Globus pallidus (tissue), 1 donor: Measurements from ENCODE around the gene KIF4A.
A peak's percentile ranks its signal among the peaks of the same experiment; 100 is the strongest.

Experiments
- DNase-seq: peaks from one replicate; pipeline ENCODE4 v3.0.0-alpha.2; 2015; ENCODE audit warnings: low spot score

KIF4A gene

GRCh38 chrX:70402721-70403120 is 112.8 kb downstream of the KIF4A start:
- no peak for DNase-seq

DNA sequence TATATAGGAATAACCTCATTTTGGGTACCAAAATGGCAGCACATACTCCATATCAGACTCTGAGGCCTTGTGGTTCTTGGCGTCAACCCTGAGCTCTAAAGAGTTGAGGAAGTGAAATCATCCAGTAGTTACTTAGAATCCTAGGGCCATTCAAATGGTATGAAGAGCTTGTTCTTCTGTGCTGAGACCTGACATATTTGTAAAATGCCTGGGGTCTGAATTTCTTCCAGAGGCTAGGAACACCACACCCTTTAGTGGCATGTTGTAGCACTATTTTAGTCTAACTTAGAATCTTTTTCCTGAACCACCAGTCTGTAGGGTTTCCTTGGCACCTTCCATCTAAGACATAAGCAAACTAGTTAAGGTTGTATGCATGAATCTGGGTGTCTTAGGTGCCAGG is 115.1 kb downstream of the KIF4A start:
- DNase-seq: no peak

DNA sequence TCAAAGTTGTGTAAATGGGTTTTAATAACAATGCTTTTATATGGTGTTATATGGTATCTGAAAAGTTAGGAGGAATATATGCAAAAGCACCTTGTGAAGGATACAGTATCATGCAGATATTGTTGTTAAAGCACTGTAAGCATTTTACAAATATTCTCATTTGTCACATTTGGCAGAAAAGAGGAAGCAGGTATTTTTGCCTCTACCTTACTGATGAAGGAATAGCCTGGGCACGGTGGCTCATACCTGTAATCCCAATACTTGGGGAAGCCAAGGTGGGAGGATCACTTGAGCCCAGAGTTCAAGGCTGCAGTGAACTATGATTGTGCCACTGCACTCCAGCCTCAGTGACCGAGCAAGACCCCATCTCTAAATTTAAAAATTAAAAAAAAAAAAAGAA is 121.0 kb downstream of the KIF4A start:
- no peak for DNase-seq

GRCh38 chrX:70411475-70411874 is 121.6 kb downstream of the KIF4A start:
- no peak for DNase-seq

GRCh38 chrX:70421618-70422017 is 131.7 kb downstream of the KIF4A start:
- DNase-seq: peak; percentile 56

- peak; percentile 35 for DNase-seq
Observed at GRCh38 chrX:70422851-70423341, 133.0 kb downstream of the KIF4A start, which contains the start of gene GDPD2. Gene GDPD2, plus strand, starts transcription at chrX:70423314. Its CDS starts 1,671 bp downstream, at chrX:70424985.

- DNase-seq: no peak
Observed at GRCh38 chrX:70423936-70424675, 134.2 kb downstream of the KIF4A start.

DNA sequence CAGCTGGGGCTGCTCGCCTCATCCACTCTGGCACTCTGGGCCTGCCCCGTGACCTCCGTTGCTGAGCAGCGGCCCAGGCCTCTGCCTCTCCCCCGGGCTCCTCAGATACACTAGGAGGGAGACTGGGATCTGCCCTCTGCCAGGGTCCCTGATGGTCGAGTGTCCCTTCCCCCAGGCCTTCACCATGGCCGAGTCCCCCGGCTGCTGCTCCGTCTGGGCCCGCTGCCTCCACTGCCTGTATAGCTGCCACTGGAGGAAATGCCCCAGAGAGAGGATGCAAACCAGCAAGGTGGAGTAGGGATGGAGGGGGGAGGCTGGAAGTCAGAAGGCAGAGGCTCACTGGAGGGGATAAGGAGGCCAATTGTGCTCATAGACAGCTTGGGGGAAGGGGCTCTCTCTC is 134.9 kb downstream of the KIF4A start:
- no peak for DNase-seq

- DNase-seq: no peak
Observed at GRCh38 chrX:70426286-70427278, 136.7 kb downstream of the KIF4A start.

DNA sequence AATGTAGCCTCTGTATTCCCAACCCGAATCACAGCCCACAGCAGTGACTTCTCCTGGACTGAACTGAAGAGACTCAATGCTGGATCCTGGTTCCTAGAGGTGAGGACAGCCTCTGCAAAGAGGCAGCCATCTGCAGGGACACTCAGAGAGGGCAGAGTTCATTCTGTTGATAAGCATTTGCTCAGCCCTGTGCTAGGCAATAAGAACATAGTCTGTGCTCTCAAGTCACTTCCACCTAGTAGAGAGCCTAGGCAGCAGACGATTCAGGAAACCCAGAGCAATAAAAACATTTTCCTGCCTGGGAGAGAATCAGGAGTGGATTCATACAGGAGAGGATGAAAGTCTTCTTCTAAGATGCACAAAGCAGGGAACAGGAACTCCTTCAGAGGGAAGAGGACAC is 137.5 kb downstream of the KIF4A start:
- DNase-seq: no peak

DNA sequence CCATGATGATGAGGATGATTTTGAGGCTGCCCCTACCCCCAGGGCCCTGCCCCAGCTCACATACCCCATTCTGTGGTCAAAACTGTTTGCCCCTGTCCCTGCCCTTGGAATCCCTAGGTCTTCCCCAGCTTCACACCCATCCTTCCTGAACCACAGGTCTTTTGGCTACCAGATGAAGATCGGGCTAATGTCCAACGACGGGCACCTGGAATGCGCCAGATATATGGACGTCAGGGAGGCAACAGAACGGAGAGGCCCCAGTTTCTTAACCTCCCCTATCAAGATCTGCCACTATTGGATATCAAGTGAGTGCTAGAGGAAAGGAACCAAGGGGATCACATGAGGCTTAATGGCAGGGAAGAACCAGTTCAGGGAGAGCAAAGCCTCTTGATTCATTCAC is 139.9 kb downstream of the KIF4A start:
- DNase-seq: no peak

DNA sequence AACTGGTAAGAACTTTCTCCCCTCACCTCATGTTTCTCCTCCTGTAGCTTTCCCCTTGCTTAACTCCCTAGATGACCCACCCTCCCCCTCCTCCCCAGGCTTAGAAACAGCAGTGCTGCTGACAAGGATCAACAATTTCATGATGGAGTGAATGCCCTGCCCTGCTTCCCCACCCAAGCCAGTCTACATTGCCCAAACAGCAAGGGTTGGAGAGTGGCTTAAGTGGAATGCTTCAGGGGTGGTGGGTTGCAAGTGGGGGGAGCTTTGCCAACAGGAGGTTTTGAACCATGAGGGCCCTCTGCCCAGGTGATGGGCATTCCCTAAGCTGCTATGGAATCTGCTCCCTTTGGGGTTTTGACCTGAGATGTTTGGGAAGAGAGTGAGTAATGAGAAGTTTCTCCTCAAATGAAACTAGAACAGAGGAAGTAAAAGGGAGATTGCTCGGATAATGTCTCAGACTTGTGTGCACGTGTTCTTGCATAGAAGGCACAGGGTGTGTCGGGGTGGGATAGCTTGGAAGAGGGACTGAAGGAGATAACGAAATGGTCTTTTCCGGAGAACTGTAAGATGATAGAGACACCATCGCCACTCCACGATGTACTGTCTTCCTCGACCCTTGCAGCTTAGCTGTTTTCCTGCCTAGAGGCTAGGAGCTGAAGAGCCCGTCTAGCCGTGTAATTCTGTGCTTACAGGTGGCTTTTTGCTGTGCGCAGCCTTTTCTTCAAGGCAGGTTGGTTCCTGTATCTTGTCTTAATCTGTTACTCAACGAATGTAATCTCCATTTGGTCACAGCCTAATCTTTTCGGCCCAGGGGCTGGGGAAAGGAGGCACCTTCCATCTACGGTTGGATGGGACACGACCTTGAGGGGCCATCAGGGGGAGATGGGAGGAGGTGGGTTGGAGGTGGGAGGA is 143.3 kb downstream of the KIF4A start:
- no peak for DNase-seq

DNA sequence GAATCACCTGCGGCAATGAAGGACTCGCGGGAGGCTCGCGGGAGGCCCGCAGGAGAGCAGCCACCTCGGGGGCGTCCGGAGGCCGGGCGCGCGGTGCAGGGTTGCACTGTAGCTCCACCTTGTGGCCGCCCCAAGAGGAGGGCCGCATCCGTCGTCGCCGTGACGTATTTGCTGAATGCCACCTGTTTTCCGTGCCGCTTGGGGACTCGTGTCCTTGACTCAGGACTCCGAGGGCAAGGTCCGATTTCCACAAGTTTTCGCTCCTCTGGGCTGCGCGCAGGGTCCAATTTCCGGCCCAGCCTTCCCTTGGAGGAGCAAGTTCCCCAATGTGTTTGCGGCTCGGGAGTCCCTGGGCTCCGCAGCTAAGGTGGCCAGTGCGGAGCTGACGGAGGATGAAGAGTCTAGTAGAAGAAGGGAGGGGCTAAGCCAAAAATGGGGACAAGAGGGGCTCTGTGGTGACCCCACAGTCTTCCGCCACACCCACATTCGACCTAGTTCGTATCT is 144.0 kb downstream of the KIF4A start:
- DNase-seq: peak; percentile 57

DNA sequence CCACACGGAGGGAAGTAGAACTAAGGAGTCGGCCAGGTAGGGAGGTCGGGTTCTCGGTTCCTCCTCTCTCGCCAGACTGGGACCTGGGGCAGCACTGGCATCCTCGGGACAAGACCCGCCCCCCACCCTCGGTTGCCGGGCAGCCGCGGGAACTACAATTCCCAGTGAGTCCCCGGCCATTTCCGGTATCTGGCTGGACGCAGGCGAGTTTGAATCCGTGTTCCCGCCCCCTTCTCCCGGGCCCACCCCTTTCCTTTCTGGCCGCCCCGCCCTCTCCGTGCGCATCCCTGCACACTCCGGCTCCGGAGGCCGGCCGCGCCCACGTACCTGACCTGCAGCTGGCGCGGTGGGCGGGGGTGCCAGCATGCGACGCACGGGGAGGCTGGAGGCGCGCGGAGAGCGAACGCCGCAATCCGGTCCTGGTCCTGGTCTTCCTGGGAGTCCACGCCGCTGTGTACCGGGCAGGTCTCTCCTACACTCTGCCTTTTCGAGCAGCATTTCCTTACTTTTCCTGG is 144.5 kb downstream of the KIF4A start:
- DNase-seq: peak; percentile 83

DNA sequence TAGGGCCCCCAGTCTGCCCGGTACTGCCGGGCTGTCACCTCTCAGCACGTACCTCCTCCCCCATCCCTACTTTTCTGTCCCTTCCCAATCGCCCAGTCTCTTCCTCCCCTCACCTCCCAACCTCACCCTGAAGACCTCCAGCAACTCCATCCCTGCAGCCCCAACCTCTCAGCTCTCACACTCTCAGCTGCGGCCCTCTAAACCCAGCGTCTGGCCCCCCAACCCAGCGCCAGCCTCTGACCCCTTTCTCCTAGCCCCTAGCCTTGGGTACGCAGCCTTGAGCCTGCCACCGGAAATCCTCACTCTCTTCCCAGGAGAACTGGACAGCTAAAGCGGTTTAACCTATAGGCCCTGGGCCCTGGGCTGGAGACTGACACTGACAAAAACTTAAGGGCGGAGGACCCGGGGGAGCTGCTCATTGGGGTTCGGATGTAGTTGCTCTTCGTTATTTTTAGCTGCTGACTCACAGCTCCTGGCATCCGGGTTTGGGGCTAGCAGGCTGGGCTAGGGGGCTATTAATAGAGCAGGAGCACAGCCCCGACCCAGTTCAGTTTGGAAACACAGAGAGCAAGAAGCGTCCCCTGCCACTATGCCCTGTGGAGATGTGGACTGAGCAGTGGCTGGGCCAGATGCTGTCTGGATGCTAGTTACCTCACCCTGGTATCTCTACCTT is 145.1 kb downstream of the KIF4A start:
- no peak for DNase-seq

DNA sequence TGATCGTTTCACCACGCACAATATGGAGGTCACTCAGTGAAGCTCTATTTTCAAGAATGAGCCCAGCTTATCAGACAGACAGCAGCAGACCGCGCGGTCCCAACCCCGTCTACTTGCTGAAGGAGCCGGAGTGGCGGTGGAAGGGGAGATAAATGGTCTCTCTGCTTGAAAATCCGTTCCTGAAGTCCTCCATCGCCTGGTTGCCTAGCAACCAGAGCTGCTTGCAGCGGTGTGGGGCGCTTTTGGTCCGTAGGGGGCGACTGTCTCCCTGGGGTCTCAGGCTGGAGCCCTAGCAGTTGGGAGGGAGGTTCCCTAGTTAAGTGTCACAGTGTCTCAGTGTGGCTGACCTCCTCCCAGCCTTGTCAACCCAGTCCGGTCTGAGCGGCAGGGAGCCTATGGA is 146.4 kb downstream of the KIF4A start:
- no peak for DNase-seq

GRCh38 chrX:70437011-70437410 is 147.1 kb downstream of the KIF4A start:
- DNase-seq: no peak

- DNase-seq: no peak
Observed at GRCh38 chrX:70437921-70438665, 148.2 kb downstream of the KIF4A start.

- no peak for DNase-seq
Observed at GRCh38 chrX:70439016-70439415, 149.1 kb downstream of the KIF4A start.

GRCh38 chrX:70442224-70442623 is 152.3 kb downstream of the KIF4A start:
- DNase-seq: no peak
